ENCODE data around the gene FMNL1.

DNA sequence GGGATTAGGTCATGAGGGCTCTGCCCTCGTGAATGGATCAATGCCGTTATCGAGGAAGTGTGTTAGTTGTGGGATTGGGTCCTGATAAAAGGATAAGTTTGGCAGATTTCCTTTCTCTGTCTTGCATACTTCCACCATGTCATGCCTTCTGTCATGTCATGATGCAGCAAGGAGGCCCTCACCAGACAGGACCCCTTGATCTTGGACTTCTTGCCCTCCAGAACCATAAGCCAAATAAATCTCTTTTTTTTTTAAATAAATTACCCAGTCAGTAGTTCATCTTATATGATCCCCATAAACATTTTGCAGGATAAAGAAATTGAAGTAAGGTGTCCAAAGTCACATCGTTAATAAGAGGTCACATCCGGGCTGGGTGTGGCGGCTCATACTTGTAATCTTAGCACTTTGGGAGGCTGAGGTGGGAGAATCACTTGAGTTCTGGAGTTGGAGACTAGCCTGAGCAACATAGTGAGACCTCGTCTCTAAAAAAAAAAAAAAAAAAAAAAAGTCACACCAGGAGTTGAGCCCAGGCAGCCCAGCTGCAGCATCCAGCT is 34.8 kb upstream of the FMNL1 start:
- TF ChIP-seq CTCF (IDR thresholded peaks at IDR 0.05) (no peak), POLR2A (IDR thresholded peaks at IDR 0.05) (no peak), POLR2AphosphoS5 (IDR thresholded peaks at IDR 0.05; ENCODE audit: insufficient read depth in 1 of 2, low read depth in 1 of 2) (no peak)
